ENCODE data around the gene TUBGCP6. TPM values are rescaled to one million over a fixed set of nuclear protein-coding genes. Genes with fewer than 3 reads are reported as not detected.

The TUBGCP6 gene
- total RNA-seq, 1 donor from 2014 or later = 18.2 TPM

DNA sequence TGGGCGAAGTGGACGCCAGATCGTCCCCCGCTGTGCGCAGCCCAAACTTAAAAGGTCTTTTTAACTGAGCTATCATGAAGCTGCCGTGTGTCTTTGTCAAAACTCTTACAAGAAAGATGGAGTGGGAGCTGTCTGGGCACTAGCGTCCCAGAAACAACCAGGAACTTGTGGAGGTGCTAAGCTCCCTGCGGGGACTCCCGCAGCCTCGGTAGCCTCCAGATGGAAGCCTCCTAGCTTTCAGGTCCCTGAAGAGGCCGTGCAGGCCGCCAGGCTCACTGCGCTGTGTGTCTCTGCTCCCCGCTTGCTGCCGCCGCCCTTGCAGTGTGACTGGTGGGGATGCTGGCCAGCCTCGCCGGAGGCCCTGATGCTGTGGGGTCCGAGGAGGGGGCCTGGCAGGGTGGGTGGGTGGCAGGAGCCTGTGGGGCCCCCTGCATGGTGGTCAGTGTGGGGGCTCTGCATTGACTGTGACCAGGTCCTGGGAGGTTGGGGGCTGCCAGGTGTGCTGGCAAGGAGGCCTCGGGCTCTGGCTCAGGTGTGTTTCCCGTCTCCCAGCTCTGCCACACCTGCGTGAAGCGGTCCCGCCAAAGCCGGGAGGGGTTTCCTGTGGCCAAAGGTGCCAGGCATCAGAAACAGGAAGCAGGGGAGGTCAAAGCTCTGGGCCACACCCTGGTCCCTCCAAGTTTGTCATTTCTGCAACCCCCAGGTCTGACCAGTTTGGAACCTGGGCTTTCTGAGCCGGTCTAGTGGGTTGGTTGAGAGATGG lies 57.9 kb downstream of the TUBGCP6 start:
- no peak for DNase-seq (ENCODE audit: low read depth)
- peak; percentile 23 for FAIRE-seq
- TF ChIP-seq, protein P1, sequence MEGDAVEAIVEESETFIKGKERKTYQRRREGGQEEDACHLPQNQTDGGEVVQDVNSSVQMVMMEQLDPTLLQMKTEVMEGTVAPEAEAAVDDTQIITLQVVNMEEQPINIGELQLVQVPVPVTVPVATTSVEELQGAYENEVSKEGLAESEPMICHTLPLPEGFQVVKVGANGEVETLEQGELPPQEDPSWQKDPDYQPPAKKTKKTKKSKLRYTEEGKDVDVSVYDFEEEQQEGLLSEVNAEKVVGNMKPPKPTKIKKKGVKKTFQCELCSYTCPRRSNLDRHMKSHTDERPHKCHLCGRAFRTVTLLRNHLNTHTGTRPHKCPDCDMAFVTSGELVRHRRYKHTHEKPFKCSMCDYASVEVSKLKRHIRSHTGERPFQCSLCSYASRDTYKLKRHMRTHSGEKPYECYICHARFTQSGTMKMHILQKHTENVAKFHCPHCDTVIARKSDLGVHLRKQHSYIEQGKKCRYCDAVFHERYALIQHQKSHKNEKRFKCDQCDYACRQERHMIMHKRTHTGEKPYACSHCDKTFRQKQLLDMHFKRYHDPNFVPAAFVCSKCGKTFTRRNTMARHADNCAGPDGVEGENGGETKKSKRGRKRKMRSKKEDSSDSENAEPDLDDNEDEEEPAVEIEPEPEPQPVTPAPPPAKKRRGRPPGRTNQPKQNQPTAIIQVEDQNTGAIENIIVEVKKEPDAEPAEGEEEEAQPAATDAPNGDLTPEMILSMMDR (IDR thresholded peaks at IDR 0.05; ENCODE audit: insufficient read depth, low read length, severe bottlenecking) = no peak
- Histone ChIP-seq H3K36me3 (ENCODE audit: control insufficient read depth, insufficient read depth, low read length) (peaks cover 1% of the 10 kb centered on the region), H3K4me3 (ENCODE audit: low read depth, low read length) (peak overlapping the region; percentile 75), H3K27me3 (ENCODE audit: control insufficient read depth, insufficient read depth, low read length) (no peaks in the 10 kb centered on the region)

DNA sequence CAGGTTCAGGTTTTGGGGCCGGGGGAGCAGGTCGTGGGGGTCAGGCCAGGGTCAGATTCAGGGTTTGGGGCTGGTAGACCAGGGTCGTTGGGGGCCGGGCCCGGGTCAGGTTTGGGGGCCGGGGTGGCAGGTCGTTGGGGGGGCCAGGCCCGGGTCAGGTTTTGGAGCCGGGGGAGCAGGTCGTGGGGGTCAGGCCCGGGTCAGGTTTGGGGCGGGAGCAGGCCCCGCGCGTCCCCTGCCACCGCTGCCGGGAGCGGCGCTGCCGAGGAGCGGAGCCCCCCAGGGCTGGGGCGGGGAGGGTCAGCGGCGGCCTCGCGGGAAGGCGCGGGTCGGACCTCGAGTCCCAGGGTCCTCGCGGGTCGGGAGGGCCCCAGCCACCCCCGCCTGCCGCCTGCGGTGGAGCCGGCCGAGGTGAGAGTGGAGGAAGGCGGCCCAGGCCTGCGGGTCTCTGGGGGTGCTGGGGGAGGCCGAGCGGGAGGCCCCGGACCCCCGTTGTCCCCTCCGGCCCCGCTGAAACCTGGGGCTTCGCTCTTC lies 58.6 kb downstream of the TUBGCP6 start:
- Histone ChIP-seq H3K27me3 (ENCODE audit: control insufficient read depth, insufficient read depth, low read length) (no peaks in the 10 kb centered on the region), H3K4me3 (ENCODE audit: low read depth, low read length) (peak overlapping the region; percentile 75), H3K36me3 (ENCODE audit: control insufficient read depth, insufficient read depth, low read length) (peaks cover 1% of the 10 kb centered on the region)
- FAIRE-seq = no peak
- DNase-seq (ENCODE audit: low read depth) = no peak
- TF ChIP-seq, protein P1 (IDR thresholded peaks at IDR 0.05; ENCODE audit: insufficient read depth, low read length, severe bottlenecking) = no peak

DNA sequence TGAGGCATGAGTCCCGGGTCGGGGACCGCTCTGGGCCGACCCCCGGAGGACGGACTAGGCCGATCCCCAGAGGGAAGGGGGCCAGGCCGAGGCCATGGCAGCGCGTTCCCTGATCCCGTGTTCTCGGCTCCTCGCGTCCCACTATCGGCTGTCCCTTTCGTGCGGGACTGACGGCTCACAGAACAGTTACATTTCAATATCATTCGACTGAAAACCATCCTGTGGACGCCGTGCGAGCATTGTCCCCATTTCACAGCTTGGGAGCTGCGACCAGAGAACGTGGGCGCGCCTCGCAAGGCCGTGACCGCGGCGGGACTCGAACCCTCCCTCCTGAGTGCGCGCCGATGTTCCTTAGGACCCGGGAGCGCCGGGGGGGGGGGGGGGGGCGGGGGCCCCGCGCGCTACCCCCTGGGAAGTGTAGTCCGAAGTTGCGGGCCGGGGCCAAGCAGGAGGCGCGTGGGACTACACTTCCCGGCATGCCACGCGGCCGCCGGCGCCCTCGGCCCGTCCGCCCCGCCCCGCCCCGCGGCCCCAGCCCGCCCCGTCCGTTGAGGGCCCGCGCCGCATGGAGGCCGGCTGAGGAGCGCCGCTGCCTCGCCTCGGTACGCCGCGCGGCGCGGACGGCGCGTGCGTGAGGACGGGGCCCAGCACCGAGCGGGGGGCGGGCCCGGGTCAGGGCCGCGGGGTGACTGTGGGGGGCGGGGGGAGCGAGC lies 59.3 kb downstream of the TUBGCP6 start, which contains the start of gene TRABD:
Gene TRABD, plus strand, starts transcription at position 539 of the 713 bp plus-strand sequence. CDS start 7,148 bp downstream, outside the sequence.
- DNase-seq (ENCODE audit: low read depth) (peak; percentile 57), FAIRE-seq (no peak)
- peaks cover 1% of the 10 kb centered on the region for H3K36me3 ChIP-seq (ENCODE audit: control insufficient read depth, insufficient read depth, low read length)
- TF ChIP-seq, protein P1 (IDR thresholded peaks at IDR 0.05; ENCODE audit: insufficient read depth, low read length, severe bottlenecking) = no peak
- no peaks in the 10 kb centered on the region for H3K27me3 ChIP-seq (ENCODE audit: control insufficient read depth, insufficient read depth, low read length)
- H3K4me3 ChIP-seq (ENCODE audit: low read depth, low read length) = peak within 1 kb of the TSS; percentile 75

DNA sequence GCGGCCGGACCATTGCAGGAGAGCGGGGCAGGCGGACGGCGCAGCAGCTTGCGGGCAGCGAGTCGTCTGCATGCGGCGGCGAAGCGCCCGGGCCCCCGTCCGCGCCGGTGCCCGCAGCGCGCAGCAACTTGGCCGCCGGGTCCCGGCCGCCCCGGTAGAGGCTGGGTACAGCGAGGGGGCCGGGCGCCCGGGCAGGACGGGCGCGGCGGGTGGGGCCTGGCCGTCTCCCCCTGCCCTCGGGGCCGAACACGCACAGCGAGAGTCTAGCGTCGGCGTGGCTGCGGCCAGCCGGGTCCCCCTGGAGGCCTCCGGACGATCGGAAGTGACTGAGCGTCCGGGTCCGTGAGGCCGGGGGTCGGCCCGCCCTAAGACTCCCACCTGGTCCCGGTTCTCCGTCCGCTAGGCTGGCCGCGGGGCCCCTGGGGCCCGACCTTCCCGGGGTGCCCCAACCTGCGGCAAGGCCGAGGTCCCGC lies 59.9 kb downstream of the TUBGCP6 start:
- H3K36me3 ChIP-seq (ENCODE audit: control insufficient read depth, insufficient read depth, low read length) = peaks cover 1% of the 10 kb centered on the region
- H3K4me3 ChIP-seq (ENCODE audit: low read depth, low read length) = peak overlapping the region; percentile 30
- no peak for FAIRE-seq
- no peaks in the 10 kb centered on the region for H3K27me3 ChIP-seq (ENCODE audit: control insufficient read depth, insufficient read depth, low read length)
- no peak for DNase-seq (ENCODE audit: low read depth)
- TF ChIP-seq, protein P1 (IDR thresholded peaks at IDR 0.05; ENCODE audit: insufficient read depth, low read length, severe bottlenecking) = no peak

DNA sequence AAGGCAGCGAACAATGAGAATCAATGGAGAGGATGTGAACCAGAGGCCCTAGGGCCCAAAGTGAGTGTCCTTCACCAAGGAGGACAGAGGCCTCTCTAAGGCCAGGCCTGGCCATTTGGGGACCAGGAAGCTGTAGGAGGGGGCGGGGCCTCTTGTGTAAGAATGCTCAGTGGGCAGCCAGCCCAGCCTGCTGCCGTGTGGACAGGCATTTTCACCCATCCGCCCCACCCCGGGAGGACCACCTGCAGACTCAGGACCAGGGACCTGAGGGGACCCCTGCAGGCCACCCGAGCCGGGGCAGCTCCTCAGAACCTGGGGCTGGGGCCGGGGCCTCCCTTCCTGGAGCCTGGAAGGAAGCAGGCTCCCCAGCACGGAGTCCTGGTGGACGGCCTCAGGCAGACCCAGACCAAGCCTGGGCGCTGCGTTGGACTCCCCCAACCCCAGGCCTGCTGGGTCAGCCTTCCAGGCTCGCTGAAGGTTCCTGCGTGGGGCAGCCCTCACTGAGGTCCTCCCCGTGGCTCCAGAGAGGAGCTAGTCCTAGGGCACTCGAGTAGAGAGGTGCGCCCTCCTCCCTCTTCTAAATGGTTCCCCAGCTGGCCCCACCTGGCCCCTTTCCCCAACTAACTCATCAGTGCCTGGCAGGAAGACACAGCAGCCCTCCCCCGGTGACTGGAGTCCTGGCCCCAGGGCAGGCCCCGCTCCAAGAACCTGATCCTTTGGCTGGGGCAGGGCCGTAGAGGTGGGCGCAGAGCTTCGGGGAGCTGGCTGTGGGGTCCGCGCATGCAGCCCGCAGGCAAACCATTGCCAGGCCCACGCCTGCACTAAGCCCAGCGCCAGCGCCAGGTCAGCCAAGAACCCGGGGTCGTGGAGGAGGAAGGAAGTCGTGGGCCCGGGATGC lies 60.6 kb downstream of the TUBGCP6 start:
- DNase-seq (ENCODE audit: low read depth) = no peak
- TF ChIP-seq, protein P1 (IDR thresholded peaks at IDR 0.05; ENCODE audit: insufficient read depth, low read length, severe bottlenecking) = no peak
- no peak for FAIRE-seq
- Histone ChIP-seq H3K4me3 (ENCODE audit: low read depth, low read length) (no peak overlapping the region), H3K36me3 (ENCODE audit: control insufficient read depth, insufficient read depth, low read length) (no peaks in the 10 kb centered on the region), H3K27me3 (ENCODE audit: control insufficient read depth, insufficient read depth, low read length) (no peaks in the 10 kb centered on the region)
